A673 (cell line): ENCODE results near the gene BAAT.

Source experiments
- CTCF ChIP-seq: fragments of 300-800, 200-600 bp; sonication (generic); conservative IDR thresholded peaks from 2 replicates; pipeline ENCODE4 v1.5.1; 2017; ENCODE audit warnings: low read depth, mild to moderate bottlenecking, antibody characterized with exemption, low read length, moderate library complexity, mixed read lengths
- EZH2 ChIP-seq: fragments of 200-600 bp; sonication (generic); IDR thresholded peaks from 2 replicates; pipeline ENCODE4 v1.6.1; 2017; ENCODE audit warnings: borderline replicate concordance, low read depth, mild to moderate bottlenecking, mixed read lengths, antibody characterized with exemption, low read length; ENCODE audit not compliant: poor library complexity, severe bottlenecking

- TF ChIP-seq CTCF (no peak), EZH2 (no peak)
Measured at GRCh38 chr9:101418518-101419430, 34.0 kb upstream of the BAAT start.
